Measurements from ENCODE around the gene FRS2.

Gene FRS2

DNA sequence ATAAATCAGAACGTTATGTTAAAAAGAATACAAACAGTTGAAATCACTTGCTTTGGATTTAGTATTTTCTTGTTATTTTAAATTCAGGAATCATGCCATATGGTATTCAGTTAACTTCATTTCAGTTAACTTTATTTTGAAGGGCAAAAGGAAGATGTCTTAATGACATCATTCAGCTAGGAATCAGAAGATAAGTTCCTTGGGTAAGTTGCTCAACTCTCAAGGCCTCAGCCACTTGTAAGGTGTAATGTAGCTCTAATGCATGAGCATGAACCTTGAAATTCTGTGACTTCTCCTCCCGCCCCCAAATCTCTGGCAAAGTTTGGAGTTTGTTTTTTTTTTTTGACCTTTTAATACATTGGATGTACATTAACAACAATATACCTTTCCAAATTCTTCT lies 42.6 kb downstream of the FRS2 start:
- H3K9me3 ChIP-seq (ENCODE audit: control insufficient read depth, insufficient read depth, low read length) = no peaks in the 10 kb centered on the region
- H3K27me3 ChIP-seq (ENCODE audit: control insufficient read depth, insufficient read depth, low read length) = no peaks in the 10 kb centered on the region
- H3K36me3 ChIP-seq (ENCODE audit: control insufficient read depth, insufficient read depth, low read length) = no peaks in the 10 kb centered on the region
- no CpG with 5 or more reads among the region's 2 CpGs for WGBS (ENCODE audit: insufficient coverage, insufficient read length)
- no peak overlapping the region for H3K4me3 ChIP-seq (ENCODE audit: low read length)
- H3K27ac ChIP-seq (ENCODE audit: low read length) = no peak overlapping the region
- DNase-seq (ENCODE audit: low read depth, low spot score) = no peak
- H3K4me1 ChIP-seq (ENCODE audit: control insufficient read depth, insufficient read depth, low read length) = no peaks in the 10 kb centered on the region; the same call in 1 of the 2 replicates

DNA sequence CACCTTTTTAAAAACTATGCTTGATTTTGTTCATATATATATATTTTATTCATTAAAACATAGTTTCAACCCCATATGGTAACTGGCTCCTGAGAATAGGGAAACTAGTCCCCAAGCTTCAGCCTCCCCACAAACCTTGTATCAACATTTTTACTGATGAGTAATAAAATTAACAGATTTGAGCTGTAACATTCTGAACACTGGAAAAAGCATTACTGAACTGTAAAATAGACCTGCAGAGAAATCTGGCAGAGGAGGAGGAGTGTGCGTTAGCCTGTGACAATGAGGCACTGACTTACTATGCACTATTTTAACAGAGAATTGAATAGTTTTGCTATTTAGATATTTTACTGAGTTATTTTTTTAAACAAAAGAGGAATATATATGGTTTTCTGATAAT lies 43.1 kb downstream of the FRS2 start:
- WGBS (ENCODE audit: insufficient coverage, insufficient read length) = no CpG with 5 or more reads among the region's 1 CpG

DNA sequence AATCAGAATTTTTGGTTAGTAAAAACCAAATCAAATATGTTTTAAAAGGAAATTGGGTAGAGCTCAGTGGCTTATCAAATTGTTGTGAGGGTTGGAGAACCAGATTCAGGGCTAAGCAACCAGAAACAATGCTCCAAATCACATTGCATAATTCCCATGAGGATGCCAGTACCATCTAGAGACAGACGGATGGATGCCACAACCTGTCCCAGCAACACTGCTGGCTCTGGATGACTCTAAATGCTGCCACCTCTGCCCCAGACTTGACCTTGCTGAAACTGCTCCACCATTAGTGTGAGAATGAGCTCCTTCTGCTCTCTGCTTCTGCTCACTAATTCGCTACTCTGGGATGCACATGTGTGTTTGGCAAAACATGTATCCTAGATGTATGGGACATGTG lies 43.9 kb downstream of the FRS2 start:
- WGBS (ENCODE audit: insufficient coverage, insufficient read length) = no CpG with 5 or more reads among the region's 2 CpGs
- no peak overlapping the region for H3K4me3 ChIP-seq (ENCODE audit: low read length)
- H3K36me3 ChIP-seq (ENCODE audit: control insufficient read depth, insufficient read depth, low read length) = no peaks in the 10 kb centered on the region
- no peak for DNase-seq (ENCODE audit: low read depth, low spot score)
- H3K27ac ChIP-seq (ENCODE audit: low read length) = no peak overlapping the region
- no peaks in the 10 kb centered on the region for H3K27me3 ChIP-seq (ENCODE audit: control insufficient read depth, insufficient read depth, low read length)
- no peaks in the 10 kb centered on the region; the same call in 1 of the 2 replicates for H3K4me1 ChIP-seq (ENCODE audit: control insufficient read depth, insufficient read depth, low read length)
- no peaks in the 10 kb centered on the region for H3K9me3 ChIP-seq (ENCODE audit: control insufficient read depth, insufficient read depth, low read length)

More for the DNA sequence above, 43.1 kb downstream of the FRS2 start:
- H3K27me3 ChIP-seq (ENCODE audit: control insufficient read depth, insufficient read depth, low read length) = no peaks in the 10 kb centered on the region
- no peaks in the 10 kb centered on the region; the same call in 1 of the 2 replicates for H3K4me1 ChIP-seq (ENCODE audit: control insufficient read depth, insufficient read depth, low read length)
- no peak for DNase-seq (ENCODE audit: low read depth, low spot score)
- H3K9me3 ChIP-seq (ENCODE audit: control insufficient read depth, insufficient read depth, low read length) = no peaks in the 10 kb centered on the region
- H3K4me3 ChIP-seq (ENCODE audit: low read length) = no peak overlapping the region
- H3K27ac ChIP-seq (ENCODE audit: low read length) = no peak overlapping the region
- H3K36me3 ChIP-seq (ENCODE audit: control insufficient read depth, insufficient read depth, low read length) = no peaks in the 10 kb centered on the region

DNA sequence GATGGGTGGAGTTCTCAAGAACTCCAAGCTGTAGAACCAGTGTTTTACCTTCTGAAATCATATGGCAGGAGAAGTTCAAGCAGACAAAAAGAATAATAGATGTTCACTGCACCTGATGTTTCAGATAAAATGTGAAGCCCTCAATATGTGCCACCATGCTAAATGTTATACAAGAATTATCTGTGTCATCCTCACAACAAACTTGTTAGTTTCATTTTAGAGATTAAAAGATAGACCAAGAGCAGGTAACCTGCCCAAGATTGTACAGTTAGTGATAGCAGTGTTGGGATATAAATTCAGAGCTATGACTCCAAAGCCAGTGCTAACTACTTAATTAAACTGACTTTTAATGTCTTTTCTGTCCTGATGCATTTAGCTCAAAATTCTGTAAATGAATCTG lies 44.7 kb downstream of the FRS2 start:
- H3K27me3 ChIP-seq (ENCODE audit: control insufficient read depth, insufficient read depth, low read length) = no peaks in the 10 kb centered on the region
- no peak overlapping the region for H3K4me3 ChIP-seq (ENCODE audit: low read length)
- H3K4me1 ChIP-seq (ENCODE audit: control insufficient read depth, insufficient read depth, low read length) = no peaks in the 10 kb centered on the region; the same call in 1 of the 2 replicates
- no peaks in the 10 kb centered on the region for H3K36me3 ChIP-seq (ENCODE audit: control insufficient read depth, insufficient read depth, low read length)
- no peak for DNase-seq (ENCODE audit: low read depth, low spot score)
- H3K27ac ChIP-seq (ENCODE audit: low read length) = no peak overlapping the region
- no peaks in the 10 kb centered on the region for H3K9me3 ChIP-seq (ENCODE audit: control insufficient read depth, insufficient read depth, low read length)

DNA sequence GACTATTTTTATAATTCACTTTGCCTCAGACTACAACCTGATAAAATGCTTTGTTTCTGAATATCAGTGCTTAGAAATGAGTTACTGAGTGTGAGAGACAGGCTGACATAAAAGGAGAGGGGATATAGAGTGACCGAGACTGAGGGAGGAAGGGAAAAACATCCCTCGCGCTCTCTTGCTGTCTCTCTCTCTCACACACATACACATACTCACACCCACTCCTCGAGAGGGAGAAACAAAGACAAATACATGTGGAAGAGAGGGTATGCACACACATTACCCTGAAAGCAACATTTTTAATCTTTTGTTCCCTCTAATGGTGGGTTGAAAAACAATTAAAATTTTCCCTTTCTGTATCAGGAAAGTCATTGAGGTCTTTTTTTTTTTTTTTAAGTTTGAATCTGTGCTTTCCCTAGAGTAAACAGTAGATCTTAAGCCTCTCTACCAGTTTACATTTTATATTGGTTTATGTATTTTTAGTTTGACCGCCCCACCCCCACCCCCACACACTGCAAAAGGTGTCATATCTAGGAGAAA lies 45.3 kb downstream of the FRS2 start:
- Histone ChIP-seq H3K27me3 (ENCODE audit: control insufficient read depth, insufficient read depth, low read length) (no peaks in the 10 kb centered on the region), H3K27ac (ENCODE audit: low read length) (no peak overlapping the region), H3K4me1 (ENCODE audit: control insufficient read depth, insufficient read depth, low read length) (no peaks in the 10 kb centered on the region; the same call in 1 of the 2 replicates), H3K36me3 (ENCODE audit: control insufficient read depth, insufficient read depth, low read length) (no peaks in the 10 kb centered on the region), H3K4me3 (ENCODE audit: low read length) (no peak overlapping the region), H3K9me3 (ENCODE audit: control insufficient read depth, insufficient read depth, low read length) (no peaks in the 10 kb centered on the region)
- no CpG with 5 or more reads among the region's 5 CpGs for WGBS (ENCODE audit: insufficient coverage, insufficient read length)
- DNase-seq (ENCODE audit: low read depth, low spot score) = no peak

DNA sequence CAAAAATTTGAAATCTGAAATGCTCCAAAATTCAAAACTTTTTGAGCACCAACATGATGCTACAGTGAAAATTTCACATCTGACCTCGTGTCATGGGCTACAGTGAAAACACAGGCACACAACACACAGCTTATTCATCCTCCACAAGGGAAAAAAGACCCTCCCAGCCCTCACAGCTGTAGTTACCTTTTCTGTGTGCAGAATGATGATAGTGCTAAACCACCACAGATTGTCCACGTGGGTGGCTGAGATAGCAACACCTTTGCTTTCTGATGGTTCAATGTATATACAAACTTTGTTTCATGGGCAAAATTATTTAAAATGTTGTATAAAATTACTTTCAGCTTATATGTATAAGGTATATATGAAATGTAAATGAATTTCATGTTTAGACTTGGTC lies 46.8 kb downstream of the FRS2 start:
- H3K4me1 ChIP-seq (ENCODE audit: control insufficient read depth, insufficient read depth, low read length) = no peaks in the 10 kb centered on the region; the same call in 1 of the 2 replicates
- H3K27me3 ChIP-seq (ENCODE audit: control insufficient read depth, insufficient read depth, low read length) = no peaks in the 10 kb centered on the region
- H3K27ac ChIP-seq (ENCODE audit: low read length) = no peak overlapping the region
- DNase-seq (ENCODE audit: low read depth, low spot score) = no peak
- no CpG with 5 or more reads among the region's 2 CpGs for WGBS (ENCODE audit: insufficient coverage, insufficient read length)
- H3K9me3 ChIP-seq (ENCODE audit: control insufficient read depth, insufficient read depth, low read length) = no peaks in the 10 kb centered on the region
- no peaks in the 10 kb centered on the region for H3K36me3 ChIP-seq (ENCODE audit: control insufficient read depth, insufficient read depth, low read length)
- H3K4me3 ChIP-seq (ENCODE audit: low read length) = no peak overlapping the region

DNA sequence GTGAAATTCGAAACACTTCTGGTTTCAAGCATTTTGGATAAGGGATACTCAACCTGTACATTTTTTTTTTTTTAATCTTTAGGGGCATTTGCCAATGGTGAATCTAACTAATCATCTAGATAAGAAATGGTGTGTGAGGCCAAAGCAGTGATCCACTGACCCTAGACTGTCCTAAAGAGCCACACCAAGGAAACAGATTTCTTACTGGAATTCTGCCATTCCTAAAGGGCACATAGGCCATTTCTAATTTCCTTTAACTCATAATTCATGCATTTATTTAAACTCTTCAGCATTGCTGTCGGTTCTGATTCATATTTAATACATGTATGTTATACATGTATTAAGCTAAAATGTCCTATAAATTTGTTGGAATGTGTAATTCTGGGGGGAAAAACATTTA lies 47.2 kb downstream of the FRS2 start:
- H3K4me3 ChIP-seq (ENCODE audit: low read length) = no peak overlapping the region
- DNase-seq (ENCODE audit: low read depth, low spot score) = no peak
- no peaks in the 10 kb centered on the region for H3K27me3 ChIP-seq (ENCODE audit: control insufficient read depth, insufficient read depth, low read length)
- H3K36me3 ChIP-seq (ENCODE audit: control insufficient read depth, insufficient read depth, low read length) = no peaks in the 10 kb centered on the region
- WGBS (ENCODE audit: insufficient coverage, insufficient read length) = no CpG with 5 or more reads among the region's 2 CpGs
- H3K27ac ChIP-seq (ENCODE audit: low read length) = no peak overlapping the region
- no peaks in the 10 kb centered on the region for H3K9me3 ChIP-seq (ENCODE audit: control insufficient read depth, insufficient read depth, low read length)
- no peaks in the 10 kb centered on the region; the same call in 1 of the 2 replicates for H3K4me1 ChIP-seq (ENCODE audit: control insufficient read depth, insufficient read depth, low read length)

DNA sequence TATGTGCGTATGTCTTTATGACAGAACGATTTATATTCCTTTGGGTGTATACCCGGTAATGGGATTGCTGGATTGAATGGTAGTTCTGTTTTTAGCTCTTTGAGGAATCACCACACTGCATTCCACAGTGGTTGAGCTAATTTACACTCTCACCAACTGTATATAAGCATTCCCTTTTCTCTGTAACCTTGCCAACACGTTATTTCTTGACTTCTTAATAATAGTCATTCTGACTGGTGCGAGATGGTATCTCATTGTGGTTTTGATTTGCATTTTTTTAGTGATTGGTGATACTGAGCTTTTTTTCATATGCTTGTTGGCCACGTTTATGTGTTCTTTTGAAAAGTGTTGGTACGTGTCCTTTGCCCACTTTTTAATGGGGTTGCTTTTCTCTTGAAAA lies 49.7 kb downstream of the FRS2 start:
- DNase-seq (ENCODE audit: low read depth, low spot score) = no peak
- no peak overlapping the region for H3K4me3 ChIP-seq (ENCODE audit: low read length)
- no peaks in the 10 kb centered on the region for H3K9me3 ChIP-seq (ENCODE audit: control insufficient read depth, insufficient read depth, low read length)
- H3K4me1 ChIP-seq (ENCODE audit: control insufficient read depth, insufficient read depth, low read length) = no peaks in the 10 kb centered on the region; the same call in 1 of the 2 replicates
- no peaks in the 10 kb centered on the region for H3K27me3 ChIP-seq (ENCODE audit: control insufficient read depth, insufficient read depth, low read length)
- no CpG with 5 or more reads among the region's 7 CpGs for WGBS (ENCODE audit: insufficient coverage, insufficient read length)
- H3K27ac ChIP-seq (ENCODE audit: low read length) = no peak overlapping the region
- no peaks in the 10 kb centered on the region for H3K36me3 ChIP-seq (ENCODE audit: control insufficient read depth, insufficient read depth, low read length)

DNA sequence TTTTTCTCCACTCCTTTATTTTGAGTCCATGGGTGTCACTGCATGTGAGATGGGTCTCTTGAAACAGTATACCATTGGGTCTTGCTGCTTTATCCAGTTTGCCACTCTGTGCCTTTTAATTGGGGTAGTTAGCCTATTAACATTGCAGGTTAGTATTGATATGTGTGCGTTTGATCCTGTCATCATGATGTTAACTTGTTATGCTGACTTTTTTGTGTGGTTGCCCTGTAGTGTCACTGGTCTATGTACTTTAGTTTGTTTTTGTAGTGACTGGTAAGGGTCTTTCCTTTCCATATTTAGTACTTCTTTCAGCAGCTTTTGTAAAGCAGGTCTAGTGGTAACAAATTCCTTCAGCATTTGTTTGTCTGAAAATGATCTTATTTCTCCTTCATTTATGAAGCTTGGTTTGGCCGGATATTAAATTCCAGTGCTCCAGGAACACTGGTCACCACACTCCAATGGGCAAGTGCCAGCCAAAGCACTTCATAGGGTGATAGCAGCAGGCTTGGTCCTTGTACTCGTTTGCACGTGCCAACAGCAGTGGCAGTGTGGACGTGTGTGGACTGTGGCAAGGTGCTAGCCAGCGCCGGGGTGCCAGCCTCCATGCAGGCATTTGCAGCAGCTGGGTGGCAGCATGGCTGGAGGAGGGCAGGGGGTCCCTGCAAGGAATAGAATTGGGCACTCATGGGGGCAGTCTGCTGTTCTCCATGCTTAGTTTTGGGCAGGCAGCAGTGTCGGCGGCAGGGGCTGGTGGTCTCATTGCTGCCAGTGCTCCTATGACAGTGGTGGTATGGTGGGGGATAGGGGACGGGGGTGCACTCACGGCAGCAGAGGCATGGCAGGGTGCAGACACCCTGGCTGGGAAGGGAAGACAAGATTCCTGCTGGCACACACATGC lies 53.5 kb downstream of the FRS2 start:
- WGBS (ENCODE audit: insufficient coverage, insufficient read length) = no CpG with 5 or more reads among the region's 11 CpGs
- no peak for DNase-seq (ENCODE audit: low read depth, low spot score)
- Histone ChIP-seq H3K27ac (ENCODE audit: low read length) (no peak overlapping the region), H3K27me3 (ENCODE audit: control insufficient read depth, insufficient read depth, low read length) (no peaks in the 10 kb centered on the region), H3K9me3 (ENCODE audit: control insufficient read depth, insufficient read depth, low read length) (no peaks in the 10 kb centered on the region), H3K36me3 (ENCODE audit: control insufficient read depth, insufficient read depth, low read length) (no peaks in the 10 kb centered on the region), H3K4me3 (ENCODE audit: low read length) (no peak overlapping the region), H3K4me1 (ENCODE audit: control insufficient read depth, insufficient read depth, low read length) (no peaks in the 10 kb centered on the region)

DNA sequence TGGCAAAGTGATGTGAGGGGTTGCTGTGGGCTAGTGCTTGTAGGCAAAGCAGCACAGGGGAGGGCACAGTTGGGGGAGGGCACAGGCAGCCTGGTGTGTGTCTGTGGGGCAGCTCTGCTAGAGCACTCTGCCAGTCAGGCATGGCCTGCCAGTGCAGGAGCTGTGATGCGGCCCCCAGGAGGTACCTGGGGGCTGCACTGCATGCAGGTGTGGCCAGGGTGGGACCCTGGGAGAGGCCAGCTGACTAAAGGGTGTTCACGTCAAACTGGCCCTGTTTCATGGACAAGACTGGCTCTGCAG lies 54.1 kb downstream of the FRS2 start:
- Histone ChIP-seq H3K27ac (ENCODE audit: low read length) (no peak overlapping the region), H3K4me1 (ENCODE audit: control insufficient read depth, insufficient read depth, low read length) (no peaks in the 10 kb centered on the region), H3K36me3 (ENCODE audit: control insufficient read depth, insufficient read depth, low read length) (no peaks in the 10 kb centered on the region), H3K4me3 (ENCODE audit: low read length) (no peak overlapping the region), H3K9me3 (ENCODE audit: control insufficient read depth, insufficient read depth, low read length) (no peaks in the 10 kb centered on the region), H3K27me3 (ENCODE audit: control insufficient read depth, insufficient read depth, low read length) (no peaks in the 10 kb centered on the region)
- no CpG with 5 or more reads among the region's 2 CpGs for WGBS (ENCODE audit: insufficient coverage, insufficient read length)
- DNase-seq (ENCODE audit: low read depth, low spot score) = no peak
